Measurements from ENCODE around the gene IL12RB1. TPM values are rescaled to one million over a fixed set of nuclear protein-coding genes. Genes with fewer than 3 reads are reported as not detected.

IL12RB1 gene
- total and polyA plus RNA-seq, 2 experiments from 2014 or later: not detected

DNA sequence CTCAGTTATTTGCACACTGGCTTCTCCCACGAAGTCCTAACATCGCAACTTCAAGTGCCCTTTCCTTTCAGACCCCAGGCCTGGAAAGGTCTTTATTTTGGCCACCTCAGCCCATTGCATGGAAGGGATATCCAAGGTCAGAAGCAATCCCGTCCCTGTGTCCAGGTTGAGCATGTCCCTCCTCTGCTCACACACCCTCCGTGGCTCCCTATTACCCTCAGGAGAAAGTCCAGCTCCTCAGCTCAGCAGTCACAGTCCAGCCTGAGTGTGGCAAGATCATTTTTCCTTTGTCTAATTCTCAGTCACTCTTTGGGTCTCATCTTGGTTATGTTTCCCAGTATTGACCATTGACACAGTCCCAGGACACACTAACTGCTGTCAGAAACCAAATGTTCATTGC is 59.6 kb downstream of the IL12RB1 start:
- no peak overlapping the region for H3K4me2 ChIP-seq
- no peaks in the 10 kb centered on the region for H3K79me2 ChIP-seq
- H4K20me1 ChIP-seq (ENCODE audit: insufficient read depth, poor library complexity, severe bottlenecking): no peaks in the 10 kb centered on the region
- H3K4me3 ChIP-seq: no peak overlapping the region
- H3K9me2 ChIP-seq (replicated peaks; ENCODE audit: insufficient read depth): no peaks in the 10 kb centered on the region
- H3K27ac ChIP-seq: no peak overlapping the region
- no peaks in the 10 kb centered on the region for H3K36me3 ChIP-seq (replicated peaks; ENCODE audit: insufficient read depth, low read depth)
- H2AFZ ChIP-seq: no peak overlapping the region
- TF ChIP-seq EZH2 (IDR thresholded peaks at IDR 0.05; ENCODE audit: borderline replicate concordance): no peak
- no peak for TF ChIP-seq EZH2phosphoT487 (IDR thresholded peaks at IDR 0.05; ENCODE audit: low read depth, severe bottlenecking, unreplicated experiment)
- TF ChIP-seq, protein P1, sequence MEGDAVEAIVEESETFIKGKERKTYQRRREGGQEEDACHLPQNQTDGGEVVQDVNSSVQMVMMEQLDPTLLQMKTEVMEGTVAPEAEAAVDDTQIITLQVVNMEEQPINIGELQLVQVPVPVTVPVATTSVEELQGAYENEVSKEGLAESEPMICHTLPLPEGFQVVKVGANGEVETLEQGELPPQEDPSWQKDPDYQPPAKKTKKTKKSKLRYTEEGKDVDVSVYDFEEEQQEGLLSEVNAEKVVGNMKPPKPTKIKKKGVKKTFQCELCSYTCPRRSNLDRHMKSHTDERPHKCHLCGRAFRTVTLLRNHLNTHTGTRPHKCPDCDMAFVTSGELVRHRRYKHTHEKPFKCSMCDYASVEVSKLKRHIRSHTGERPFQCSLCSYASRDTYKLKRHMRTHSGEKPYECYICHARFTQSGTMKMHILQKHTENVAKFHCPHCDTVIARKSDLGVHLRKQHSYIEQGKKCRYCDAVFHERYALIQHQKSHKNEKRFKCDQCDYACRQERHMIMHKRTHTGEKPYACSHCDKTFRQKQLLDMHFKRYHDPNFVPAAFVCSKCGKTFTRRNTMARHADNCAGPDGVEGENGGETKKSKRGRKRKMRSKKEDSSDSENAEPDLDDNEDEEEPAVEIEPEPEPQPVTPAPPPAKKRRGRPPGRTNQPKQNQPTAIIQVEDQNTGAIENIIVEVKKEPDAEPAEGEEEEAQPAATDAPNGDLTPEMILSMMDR (IDR thresholded peaks at IDR 0.05; ENCODE audit: poor library complexity): no peak
- 93% methylated on average over 4 of the region's 4 CpGs for WGBS (ENCODE audit: low lambda C conversion rate, missing lambda C conversion rate)
- peaks cover 11% of the 10 kb centered on the region for H3K4me1 ChIP-seq (ENCODE audit: insufficient read depth)
- H3K27me3 ChIP-seq: no peaks in the 10 kb centered on the region
- no peak for DNase-seq (ENCODE audit: low spot score)
- no peaks in the 10 kb centered on the region for H3K9me3 ChIP-seq (ENCODE audit: low read depth)

GRCh38 chr19:18023622-18024251 is 63.0 kb downstream of the IL12RB1 start:
- H3K36me3 ChIP-seq (replicated peaks; ENCODE audit: insufficient read depth, low read depth): no peaks in the 10 kb centered on the region
- H3K27ac ChIP-seq: no peak overlapping the region
- TF ChIP-seq, protein P1 (IDR thresholded peaks at IDR 0.05; ENCODE audit: poor library complexity): no peak
- TF ChIP-seq EZH2phosphoT487 (IDR thresholded peaks at IDR 0.05; ENCODE audit: low read depth, severe bottlenecking, unreplicated experiment): no peak
- TF ChIP-seq EZH2 (IDR thresholded peaks at IDR 0.05; ENCODE audit: borderline replicate concordance): no peak
- no peaks in the 10 kb centered on the region for H3K27me3 ChIP-seq
- no peaks in the 10 kb centered on the region for H3K9me3 ChIP-seq (ENCODE audit: low read depth)
- no peak overlapping the region for H2AFZ ChIP-seq
- H3K4me3 ChIP-seq: no peak overlapping the region
- DNase-seq (ENCODE audit: low spot score): no peak
- no peak overlapping the region for H3K4me2 ChIP-seq
- 82% methylated on average over 23 of the region's 23 CpGs for WGBS (ENCODE audit: low lambda C conversion rate, missing lambda C conversion rate)
- H3K79me2 ChIP-seq: no peaks in the 10 kb centered on the region
- H4K20me1 ChIP-seq (ENCODE audit: insufficient read depth, poor library complexity, severe bottlenecking): no peaks in the 10 kb centered on the region
- no peaks in the 10 kb centered on the region for H3K4me1 ChIP-seq (ENCODE audit: insufficient read depth)
- H3K9me2 ChIP-seq (replicated peaks; ENCODE audit: insufficient read depth): no peaks in the 10 kb centered on the region

GRCh38 chr19:18021121-18021755 is 65.5 kb downstream of the IL12RB1 start:
- H3K4me3 ChIP-seq: no peak overlapping the region
- no peaks in the 10 kb centered on the region for H3K9me3 ChIP-seq (ENCODE audit: low read depth)
- no peaks in the 10 kb centered on the region for H3K4me1 ChIP-seq (ENCODE audit: insufficient read depth)
- 80% methylated on average over 21 of the region's 21 CpGs for WGBS (ENCODE audit: low lambda C conversion rate, missing lambda C conversion rate)
- H3K79me2 ChIP-seq: no peaks in the 10 kb centered on the region
- no peaks in the 10 kb centered on the region for H3K36me3 ChIP-seq (replicated peaks; ENCODE audit: insufficient read depth, low read depth)
- no peaks in the 10 kb centered on the region for H3K27me3 ChIP-seq
- no peak overlapping the region for H2AFZ ChIP-seq
- TF ChIP-seq, protein P1 (IDR thresholded peaks at IDR 0.05; ENCODE audit: poor library complexity): no peak
- TF ChIP-seq EZH2 (IDR thresholded peaks at IDR 0.05; ENCODE audit: borderline replicate concordance) (no peak), EZH2phosphoT487 (IDR thresholded peaks at IDR 0.05; ENCODE audit: low read depth, severe bottlenecking, unreplicated experiment) (no peak)
- H4K20me1 ChIP-seq (ENCODE audit: insufficient read depth, poor library complexity, severe bottlenecking): no peaks in the 10 kb centered on the region
- H3K27ac ChIP-seq: no peak overlapping the region
- DNase-seq (ENCODE audit: low spot score): no peak
- no peaks in the 10 kb centered on the region for H3K9me2 ChIP-seq (replicated peaks; ENCODE audit: insufficient read depth)
- no peak overlapping the region for H3K4me2 ChIP-seq

All from hepatocyte (in vitro differentiated cells).